COLO668 (cell line): ENCODE measurements around the gene NFIB.

Experiments
- DNase-seq: peaks from one replicate; lab custom pipeline; 2025; ENCODE audit not compliant: unreplicated experiment; lab: John Stamatoyannopoulos, UW

The NFIB gene

GRCh38 chr9:14218253-14218652 lies 95.7 kb downstream of the NFIB start:
- no peak for DNase-seq

DNA sequence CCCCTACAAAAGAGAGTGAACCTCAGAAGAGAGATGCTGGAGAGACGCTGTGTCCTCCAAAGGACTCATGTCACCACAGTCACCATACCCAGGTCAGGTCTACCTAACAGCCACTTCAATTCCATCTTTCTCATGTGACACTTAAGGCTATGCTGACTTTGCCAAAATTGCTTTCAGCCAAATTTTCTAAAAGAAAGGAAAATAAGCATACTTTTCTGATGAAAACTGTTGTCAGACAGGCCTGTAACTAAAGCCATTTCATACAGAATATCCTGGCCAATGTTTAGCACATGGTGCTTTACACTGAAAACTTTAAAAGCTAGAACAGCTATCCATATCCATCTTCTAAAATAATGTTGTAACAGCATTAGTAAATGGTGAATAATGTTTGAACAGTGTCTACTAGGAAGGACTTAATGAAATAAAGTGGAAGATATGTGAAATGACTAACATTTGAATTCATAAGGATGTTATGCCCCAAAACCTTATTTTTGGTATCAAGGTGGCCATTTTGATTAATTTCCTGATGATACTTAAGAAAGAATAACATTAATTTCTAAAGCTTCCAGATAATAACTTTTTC lies 97.2 kb downstream of the NFIB start:
- no peak for DNase-seq

GRCh38 chr9:14215614-14216013 lies 98.3 kb downstream of the NFIB start:
- no peak for DNase-seq

DNA sequence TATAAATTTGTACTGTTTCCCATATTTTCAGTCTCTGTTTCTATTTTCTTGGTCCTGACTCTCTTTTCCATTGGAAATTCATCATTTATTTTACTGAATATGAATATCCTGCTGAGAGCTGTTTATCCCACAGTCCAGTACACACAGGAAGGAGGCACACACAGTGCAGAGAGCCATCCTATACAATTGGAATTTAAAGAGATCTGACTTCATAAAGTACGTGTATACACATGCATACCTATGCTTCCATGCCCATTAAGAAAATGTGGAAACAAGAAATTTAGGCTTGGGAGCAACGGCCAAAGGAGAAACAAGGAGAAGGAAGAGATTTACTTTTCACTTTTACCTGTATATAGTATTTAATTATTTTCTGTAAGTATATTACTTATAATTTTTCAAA lies 99.2 kb downstream of the NFIB start:
- no peak for DNase-seq

DNA sequence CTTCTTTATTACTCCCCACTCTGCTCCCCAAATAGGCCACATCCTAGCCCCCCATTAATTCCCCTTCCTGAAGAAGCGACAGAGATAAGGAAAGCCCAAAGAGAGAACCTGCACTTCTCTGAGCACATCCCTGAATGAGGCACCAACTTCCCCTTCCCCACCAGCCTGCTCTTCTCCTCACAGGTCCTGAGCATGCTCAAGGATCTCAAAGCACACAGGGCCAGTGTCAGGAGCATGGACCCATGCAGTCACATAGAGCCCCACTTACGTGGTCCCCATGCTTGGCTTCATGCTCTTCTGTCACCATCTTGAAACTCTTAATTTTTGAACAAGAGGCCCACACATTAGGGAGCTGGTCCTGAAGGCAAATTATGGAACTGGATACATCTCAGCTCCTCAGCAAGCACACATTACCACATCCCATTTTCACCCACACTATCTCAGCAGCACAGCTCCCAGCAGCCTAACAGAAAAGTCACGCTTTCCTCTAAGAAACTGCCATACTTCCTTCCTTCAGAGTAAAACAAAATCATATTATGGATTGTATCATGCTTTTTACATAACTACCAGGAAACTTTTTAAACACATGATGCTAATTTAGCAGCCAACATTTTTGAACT lies 99.8 kb downstream of the NFIB start:
- no peak for DNase-seq

GRCh38 chr9:14213504-14213903 lies 100.4 kb downstream of the NFIB start:
- no peak for DNase-seq

GRCh38 chr9:14212697-14213420 lies 101.1 kb downstream of the NFIB start:
- DNase-seq = no peak

GRCh38 chr9:14212077-14212476 lies 101.9 kb downstream of the NFIB start:
- DNase-seq = no peak

DNA sequence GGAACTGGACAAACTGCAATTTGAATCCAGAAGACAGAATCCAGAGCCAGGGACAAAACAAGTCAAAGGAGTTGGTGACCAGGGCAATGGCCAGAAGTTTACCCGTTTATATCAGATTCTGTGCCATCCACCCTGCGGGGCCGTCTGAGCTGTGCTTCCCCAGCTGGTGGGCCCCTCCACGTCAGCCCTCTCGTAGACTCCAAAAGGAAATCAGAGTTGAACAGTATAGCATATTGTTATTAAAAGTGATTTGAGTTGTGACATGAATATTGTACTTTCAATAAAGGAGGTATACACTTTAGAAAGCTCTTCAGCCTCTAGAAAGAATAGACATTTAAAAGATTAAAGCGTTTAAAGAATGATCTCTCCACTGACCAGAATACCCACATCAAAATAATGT lies 102.4 kb downstream of the NFIB start:
- DNase-seq = no peak

GRCh38 chr9:14210428-14210827 lies 103.5 kb downstream of the NFIB start:
- no peak for DNase-seq

- DNase-seq = no peak
These were observed 104.3 kb downstream of the NFIB start for GRCh38 chr9:14209399-14210345.

- no peak for DNase-seq
These were observed 106.5 kb downstream of the NFIB start for GRCh38 chr9:14207352-14207995.

DNA sequence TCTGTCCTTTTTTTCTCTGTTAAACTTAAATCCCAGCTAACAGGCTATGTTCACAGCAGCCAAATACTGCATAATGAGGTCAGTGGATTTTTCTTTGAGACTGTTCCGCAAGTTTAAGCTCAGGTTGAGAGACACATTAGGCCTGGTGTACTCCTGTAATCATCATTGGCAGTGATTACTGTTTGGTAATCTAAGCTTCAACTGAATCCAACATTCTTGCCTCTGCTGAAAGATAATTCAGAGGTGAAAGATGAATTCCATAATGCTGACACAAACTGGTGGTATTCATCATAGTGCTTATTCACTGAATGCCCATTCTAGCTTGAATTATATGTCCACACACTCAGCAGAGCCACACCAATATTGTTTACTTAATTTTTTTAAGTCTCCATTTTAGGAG lies 108.5 kb downstream of the NFIB start:
- no peak for DNase-seq

DNA sequence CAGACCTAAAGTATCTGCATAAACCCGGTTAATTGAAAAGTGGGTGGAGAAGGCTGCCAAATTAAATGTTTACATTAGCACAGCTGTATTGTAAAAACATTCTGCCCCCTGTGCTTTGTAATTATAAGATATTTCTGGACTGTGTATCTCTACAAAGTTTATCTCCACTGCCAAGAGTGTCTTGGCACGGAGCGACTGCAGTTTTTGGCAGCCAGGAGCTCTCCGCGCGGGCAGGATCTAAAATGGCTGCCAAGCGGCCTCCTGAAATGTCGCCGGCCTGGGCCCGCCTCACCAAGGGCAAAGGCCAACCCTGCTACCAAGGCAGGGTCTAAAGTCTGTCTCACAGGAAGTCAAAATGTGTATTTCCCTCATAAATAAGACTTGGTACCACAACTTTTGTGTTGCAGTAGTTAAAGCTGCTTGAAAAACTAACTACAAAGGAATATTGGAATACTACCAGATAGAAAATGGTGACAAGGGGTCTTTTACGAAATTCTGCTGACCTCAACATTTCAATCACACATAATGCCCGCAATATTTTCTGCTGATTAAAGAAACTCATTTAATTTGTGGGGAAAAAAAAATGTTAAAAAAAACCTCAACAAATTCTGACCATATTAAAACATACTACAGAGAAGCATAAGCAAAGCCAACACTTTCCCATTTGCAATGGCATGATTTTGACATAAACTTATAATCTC lies 110.4 kb downstream of the NFIB start:
- no peak for DNase-seq

DNA sequence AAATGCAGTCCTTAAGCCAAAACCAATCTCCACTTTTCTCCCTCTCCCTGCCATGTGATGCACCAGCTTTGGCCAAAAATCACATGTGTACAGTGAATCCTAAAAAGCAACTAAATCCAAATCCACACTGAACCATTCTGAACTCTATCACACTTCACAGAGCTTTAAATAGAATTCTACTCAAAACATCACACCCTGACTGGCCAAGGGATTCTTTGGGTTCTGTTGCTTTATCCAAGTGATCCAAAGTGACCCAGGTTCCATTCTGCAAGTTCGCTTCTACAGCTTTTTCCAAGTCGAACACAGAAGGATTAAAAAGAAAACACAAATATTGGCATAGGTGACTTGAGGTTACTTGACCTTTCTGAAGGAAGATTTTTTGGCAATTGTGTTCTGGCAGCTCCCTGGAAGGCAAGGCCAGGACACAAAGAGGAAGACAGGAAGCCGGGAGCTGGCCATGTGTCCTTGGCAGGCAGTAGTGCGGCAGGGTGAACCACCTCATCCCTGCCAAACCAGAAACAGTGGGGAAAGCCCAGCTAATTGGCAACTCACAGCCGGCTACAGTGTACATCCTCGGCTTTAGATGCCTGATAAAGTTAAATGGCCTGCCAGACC lies 115.0 kb downstream of the NFIB start:
- no peak for DNase-seq

DNA sequence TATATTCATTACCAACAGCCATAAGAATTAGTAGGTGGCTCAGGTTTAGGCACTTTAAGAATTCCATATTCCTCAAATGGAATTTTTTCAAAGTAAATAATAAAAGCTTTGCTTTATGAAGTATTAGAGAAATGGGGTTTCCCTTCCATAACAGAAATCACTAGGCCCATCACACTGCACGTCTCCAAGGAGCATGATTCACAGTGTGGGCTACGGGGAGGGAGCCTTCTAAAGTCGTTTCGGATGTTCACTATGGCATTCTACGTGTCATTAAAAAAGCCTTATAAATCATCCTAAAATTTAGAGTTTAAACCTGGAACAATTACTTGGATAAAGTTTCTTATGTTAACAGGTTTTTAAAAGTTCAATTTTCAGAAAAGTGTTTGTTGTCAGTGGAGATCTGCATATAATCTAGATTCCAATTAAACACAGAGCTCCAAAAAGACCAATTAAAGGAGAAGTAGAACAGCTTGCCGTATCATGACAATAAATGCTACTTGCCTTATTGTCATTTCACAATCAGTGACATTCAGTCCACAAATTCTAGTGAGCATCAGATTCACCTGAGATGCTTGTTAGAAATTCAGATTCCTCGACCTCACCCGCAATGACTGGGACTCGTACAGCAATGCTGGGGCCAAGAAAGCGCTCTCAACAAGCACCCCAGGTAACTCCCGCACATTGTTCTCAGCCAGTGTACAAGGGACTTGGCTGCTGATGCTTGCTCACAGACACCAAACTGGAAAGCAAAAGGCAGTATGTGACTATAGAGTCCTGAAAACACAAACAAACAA lies 115.7 kb downstream of the NFIB start:
- DNase-seq = no peak

DNA sequence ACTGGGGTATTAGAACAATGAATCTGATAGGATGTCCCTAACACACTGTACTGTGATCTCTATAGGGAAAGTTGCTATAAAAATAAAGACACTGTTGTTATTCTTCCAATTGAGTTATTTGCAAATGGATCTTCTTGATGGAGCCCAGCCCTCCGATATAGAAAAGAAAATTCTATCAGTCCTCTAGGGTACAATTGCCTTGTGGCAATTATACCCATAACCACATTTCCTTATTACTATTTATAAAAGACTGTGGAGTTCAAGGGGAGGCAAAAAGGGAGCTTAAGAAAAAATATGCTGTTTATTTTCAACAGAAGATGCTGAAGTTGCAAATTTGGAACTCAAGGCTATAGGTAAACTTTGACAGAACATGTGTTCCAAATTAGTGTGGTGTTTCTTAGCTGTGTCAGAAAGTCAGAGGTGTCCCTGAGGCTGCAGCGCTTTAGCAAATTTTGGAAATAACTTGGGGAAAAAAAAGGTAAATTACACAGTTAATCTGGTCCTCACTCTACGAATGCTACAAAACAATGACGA lies 116.5 kb downstream of the NFIB start:
- DNase-seq = no peak

GRCh38 chr9:14193328-14193990 lies 120.5 kb downstream of the NFIB start:
- no peak for DNase-seq
